ENCODE results near the gene ARHGAP10. TPM values are rescaled to one million over a fixed set of nuclear protein-coding genes. Genes with fewer than 3 reads are reported as not detected.

Gene ARHGAP10
- total RNA-seq, 4 donors from 2014 or later, result 131 to 217 (median 206) TPM

GRCh38 chr4:147958489-147959065 is 226.7 kb downstream of the ARHGAP10 start:
- H3K4me1 ChIP-seq, result peaks cover 0 to 45% (median 10%) of the 10 kb centered on the region in 4 donors
- peaks cover 0 to 25% (median 0%) of the 10 kb centered on the region in 3 donors for H3K36me3 ChIP-seq
- WGBS, 2 donors, result 41 to 47% methylated on average over 4 of the region's 4 CpGs
- TF ChIP-seq CTCF (IDR thresholded peaks at IDR 0.05) (no peak), EP300 (IDR thresholded peaks at IDR 0.05) (no peak), POLR2A (IDR thresholded peaks at IDR 0.05) (no peak)
- peak overlapping the region in 2 of 4 donors; percentile 4 to 24 for H3K27ac ChIP-seq
- DNase-seq (ENCODE audit: low spot score in 2 of 2), result no peak
- H3K27me3 ChIP-seq, result no peaks in the 10 kb centered on the region
- H3K4me3 ChIP-seq, result no peak overlapping the region
- H3K9me3 ChIP-seq, result no peaks in the 10 kb centered on the region

DNA sequence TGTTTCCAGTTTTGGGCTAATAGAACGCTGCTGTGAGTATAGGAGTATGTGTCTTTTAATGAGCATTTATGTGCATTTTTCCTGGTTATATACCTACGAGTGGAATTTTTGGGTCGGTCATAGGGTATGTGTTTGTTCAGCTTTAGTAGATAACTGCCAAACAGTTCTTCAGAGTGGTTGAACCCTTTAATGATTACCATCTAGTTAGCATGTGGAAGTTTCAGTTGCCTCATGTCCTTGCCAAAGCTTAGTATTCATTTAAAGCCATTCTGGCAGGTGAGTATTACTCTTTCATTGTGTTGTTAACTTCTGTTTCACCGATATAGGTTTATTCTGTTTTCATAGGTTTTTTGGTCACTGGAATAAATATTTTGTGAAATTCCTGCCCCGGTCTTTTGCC is 229.1 kb downstream of the ARHGAP10 start:
- Histone ChIP-seq H3K36me3 (peaks cover 0 to 43% (median 0%) of the 10 kb centered on the region in 3 donors), H3K27ac (no peak overlapping the region), H3K27me3 (no peaks in the 10 kb centered on the region), H3K4me3 (no peak overlapping the region), H3K4me1 (peaks cover 0 to 54% (median 8%) of the 10 kb centered on the region in 4 donors), H3K9me3 (no peaks in the 10 kb centered on the region)
- no peak for TF ChIP-seq EP300 (IDR thresholded peaks at IDR 0.05)
- no peak for TF ChIP-seq CTCF (IDR thresholded peaks at IDR 0.05)
- no peak for TF ChIP-seq POLR2A (IDR thresholded peaks at IDR 0.05)
- 85 to 88% methylated on average over 5 of the region's 5 CpGs for WGBS, 2 donors
- no peak for DNase-seq (ENCODE audit: low spot score in 2 of 2)

DNA sequence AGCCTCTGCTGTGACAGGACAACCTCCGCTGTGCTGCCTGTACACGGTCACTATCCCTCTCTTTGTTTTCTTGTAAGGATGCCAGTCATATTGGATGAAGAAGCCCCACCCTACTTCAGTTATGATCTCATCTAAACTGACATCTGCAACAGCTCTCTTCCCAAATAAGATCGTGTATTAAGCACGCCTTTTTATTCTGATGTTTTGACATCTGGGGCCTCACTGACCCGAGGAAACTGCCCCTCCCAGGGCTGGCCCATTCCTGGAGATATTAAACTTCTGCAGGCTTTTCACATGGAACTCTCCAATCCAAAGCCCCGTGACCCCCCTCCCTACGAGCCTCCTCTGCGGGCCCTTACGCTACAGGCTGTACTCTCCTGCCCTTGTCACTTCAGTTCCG is 232.0 kb downstream of the ARHGAP10 start:
- TF ChIP-seq EP300 (IDR thresholded peaks at IDR 0.05), result no peak
- Histone ChIP-seq H3K4me1 (peaks cover 0 to 36% (median 0%) of the 10 kb centered on the region in 4 donors), H3K27ac (no peak overlapping the region), H3K36me3 (peaks cover 0 to 64% (median 0%) of the 10 kb centered on the region in 3 donors), H3K27me3 (no peaks in the 10 kb centered on the region), H3K9me3 (no peaks in the 10 kb centered on the region), H3K4me3 (no peak overlapping the region)
- no peak for DNase-seq (ENCODE audit: low spot score in 2 of 2)
- WGBS, 2 donors, result 64 to 72% methylated on average over 10 of the region's 10 CpGs

DNA sequence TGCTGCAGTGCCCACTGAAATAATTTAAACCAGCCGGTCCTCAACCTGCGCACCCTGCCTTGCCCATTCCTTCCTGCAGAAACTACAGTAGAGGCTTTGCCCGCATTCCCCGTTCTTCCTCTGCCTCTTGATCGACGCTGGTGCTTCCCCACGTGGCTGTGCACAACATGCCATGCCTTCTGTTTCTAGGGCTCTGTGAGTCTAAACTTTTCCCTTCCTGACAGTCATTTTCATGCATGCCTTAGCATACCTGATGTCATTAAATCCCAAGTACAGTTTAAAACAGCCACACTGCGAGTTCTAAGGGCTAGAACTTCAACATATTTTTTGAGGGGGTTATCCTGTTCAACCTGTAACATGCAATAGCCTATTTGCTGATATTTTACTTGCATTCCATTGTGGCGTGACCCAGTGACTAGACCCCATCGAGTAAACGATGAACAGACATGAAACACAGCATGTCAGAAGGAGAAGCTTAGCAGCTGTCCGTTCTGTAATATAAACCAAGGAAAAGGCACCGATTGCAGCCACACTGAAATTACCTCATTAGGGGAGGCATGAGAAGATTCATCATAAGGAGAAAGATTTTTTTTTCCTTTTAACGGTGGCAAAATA is 232.5 kb downstream of the ARHGAP10 start:
- no peaks in the 10 kb centered on the region for H3K27me3 ChIP-seq
- peaks cover 0 to 64% (median 0%) of the 10 kb centered on the region in 3 donors for H3K36me3 ChIP-seq
- peaks cover 0 to 37% (median 3%) of the 10 kb centered on the region in 4 donors for H3K4me1 ChIP-seq
- 73 to 76% methylated on average over 14 of the region's 14 CpGs for WGBS, 2 donors
- H3K27ac ChIP-seq, result no peak overlapping the region
- no peaks in the 10 kb centered on the region for H3K9me3 ChIP-seq
- no peak overlapping the region for H3K4me3 ChIP-seq
- TF ChIP-seq EP300 (IDR thresholded peaks at IDR 0.05) (no peak), POLR2A (IDR thresholded peaks at IDR 0.05) (no peak), CTCF (IDR thresholded peaks at IDR 0.05) (no peak)
- DNase-seq (ENCODE audit: low spot score in 2 of 2), result no peak

DNA sequence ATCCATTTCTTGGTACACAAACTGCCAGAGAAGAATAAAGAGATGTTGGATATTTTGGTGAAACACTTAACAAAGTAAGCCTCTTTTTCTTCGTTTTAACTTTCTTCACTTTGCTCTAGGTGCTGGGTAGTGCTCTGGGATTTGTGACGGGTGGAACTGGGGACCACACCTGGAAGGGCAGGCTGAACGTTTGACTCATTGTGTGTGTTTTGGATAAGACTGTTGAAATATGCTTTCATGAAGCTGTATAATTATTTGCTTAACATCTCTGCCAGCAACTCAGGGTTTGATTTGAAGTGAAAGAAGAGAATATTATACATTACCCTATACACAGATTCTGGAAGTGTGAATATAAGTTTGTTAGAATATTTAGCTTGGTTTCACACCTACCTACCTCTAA is 233.2 kb downstream of the ARHGAP10 start:
- Histone ChIP-seq H3K36me3 (peaks cover 0 to 64% (median 0%) of the 10 kb centered on the region in 3 donors), H3K4me3 (no peak overlapping the region), H3K9me3 (no peaks in the 10 kb centered on the region), H3K27ac (no peak overlapping the region), H3K4me1 (peaks cover 0 to 44% (median 5%) of the 10 kb centered on the region in 4 donors), H3K27me3 (no peaks in the 10 kb centered on the region)
- TF ChIP-seq EP300 (IDR thresholded peaks at IDR 0.05) (no peak), POLR2A (IDR thresholded peaks at IDR 0.05) (no peak), CTCF (IDR thresholded peaks at IDR 0.05) (no peak)
- WGBS, 2 donors, result 58 to 60% methylated on average over 3 of the region's 3 CpGs
- no peak for DNase-seq (ENCODE audit: low spot score in 2 of 2)
